OCI-LY1 (cell line): ENCODE results near the gene METTL27.

Experiments used
- H2AFZ ChIP-seq: fragments of 200-600 bp; sonication (generic), shearing (Covaris generic); 2 replicates; pipeline ENCODE4 v1.6.0; 2014; ENCODE audit warnings: antibody characterized with exemption, mild to moderate bottlenecking, low read length
- H3F3A ChIP-seq: fragments of 200-600 bp; sonication (generic), shearing (Covaris generic); 2 replicates; pipeline ENCODE4 v1.6.0; 2014; ENCODE audit warnings: mild to moderate bottlenecking, antibody characterized with exemption, low read length, moderate library complexity; ENCODE audit not compliant: insufficient read depth
- H3K27ac ChIP-seq: fragments of 200-600 bp; sonication (generic); 2 replicates; pipeline ENCODE4 v1.5.1; 2014; ENCODE audit warnings: low read length, mixed run types, mild to moderate bottlenecking, low read depth; ENCODE audit not compliant: poor library complexity, severe bottlenecking
- H3K27me3 ChIP-seq: fragments of 200-600 bp; sonication (generic); 2 replicates; pipeline ENCODE4 v1.6.0; 2014; ENCODE audit warnings: antibody characterized with exemption, mild to moderate bottlenecking, low read length, moderate library complexity; ENCODE audit not compliant: insufficient read depth
- H3K36me3 ChIP-seq: fragments of 200-600 bp; sonication (generic); 2 replicates; pipeline ENCODE4 v1.6.1; 2014; ENCODE audit warnings: mild to moderate bottlenecking, antibody characterized with exemption, low read length, moderate library complexity, mixed read lengths; ENCODE audit not compliant: insufficient read depth
- H3K4me1 ChIP-seq: fragments of 200-600 bp; sonication (generic); 2 replicates; pipeline ENCODE4 v1.5.1; 2014; ENCODE audit warnings: mild to moderate bottlenecking, low read length, moderate library complexity; ENCODE audit not compliant: insufficient read depth, severe bottlenecking
- H3K4me2 ChIP-seq: fragments of 200-600 bp; sonication (generic), shearing (Covaris generic); 2 replicates; pipeline ENCODE4 v1.6.1; 2014; ENCODE audit warnings: low read length
- H3K4me3 ChIP-seq: fragments of 200-600 bp; sonication (generic); 2 replicates; pipeline ENCODE4 v1.5.1; 2014; ENCODE audit warnings: low read length, low read depth, mild to moderate bottlenecking, mixed read lengths; ENCODE audit not compliant: poor library complexity, severe bottlenecking
- H3K79me2 ChIP-seq: fragments of 200-600 bp; shearing (Covaris generic); 2 replicates; pipeline ENCODE4 v1.6.1; 2016; ENCODE audit warnings: mixed run types, low read length, mixed read lengths; ENCODE audit not compliant: insufficient read depth
- H3K9ac ChIP-seq: fragments of 200-600 bp; sonication (generic), shearing (Covaris generic); 2 replicates; pipeline ENCODE4 v1.6.1; 2014; ENCODE audit warnings: mild to moderate bottlenecking, low read length, mixed read lengths
- H3K9me2 ChIP-seq: fragments of 200-600 bp; sonication (generic), shearing (Covaris generic); 2 replicates; pipeline ENCODE4 v1.6.1; 2014; ENCODE audit warnings: low read depth, mild to moderate bottlenecking, low read length, mixed read lengths
- H3K9me3 ChIP-seq: fragments of 200-600 bp; shearing (Covaris generic); 2 replicates; pipeline ENCODE4 v1.6.1; 2014; ENCODE audit warnings: low read length, mixed read lengths
- H4K20me1 ChIP-seq: fragments of 200-600 bp; sonication (generic), shearing (Covaris generic); 2 replicates; pipeline ENCODE4 v1.6.0; 2016; ENCODE audit warnings: mild to moderate bottlenecking, low read length; ENCODE audit not compliant: insufficient read depth
- EZH2 ChIP-seq: fragments of 200-600 bp; sonication (generic), shearing (Covaris generic); IDR thresholded peaks from 2 replicates; pipeline ENCODE4 v1.8.0; 2017; ENCODE audit warnings: borderline replicate concordance, mixed run types, mild to moderate bottlenecking, antibody characterized with exemption, low read length, moderate library complexity, mixed read lengths
- TF ChIP-seq, protein P1 (sequence below): fragments of 200-600 bp; sonication (generic), shearing (Covaris generic); IDR thresholded peaks from 2 replicates; pipeline ENCODE4 v1.5.1; 2017; ENCODE audit warnings: mild to moderate bottlenecking, antibody characterized with exemption, low read length, moderate library complexity, mixed read lengths

The METTL27 gene

DNA sequence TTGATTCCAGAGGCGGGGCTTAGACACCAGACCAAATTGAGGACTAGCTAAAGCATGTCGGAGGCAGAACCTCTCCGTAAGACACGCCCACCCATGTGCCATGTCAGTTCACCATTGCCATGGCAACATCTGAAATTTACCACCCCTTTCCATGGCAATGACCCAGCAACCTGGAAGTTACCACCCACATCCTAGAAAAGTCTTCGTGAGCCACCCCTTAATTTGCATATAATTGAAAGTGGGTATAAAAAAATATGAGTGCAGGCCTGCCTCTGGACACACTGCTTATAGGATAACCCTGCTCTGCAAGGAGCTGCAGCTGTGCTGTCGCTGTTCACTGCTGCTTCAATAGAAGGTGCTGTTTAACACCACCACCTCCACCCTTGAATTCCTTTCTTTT is 46.6 kb upstream of the METTL27 start:
- Histone ChIP-seq H3K27ac (no peak overlapping the region), H3K9me3 (no peaks in the 10 kb centered on the region), H3K4me2 (no peak overlapping the region), H4K20me1 (no peaks in the 10 kb centered on the region), H3K36me3 (no peaks in the 10 kb centered on the region), H3K9me2 (no peaks in the 10 kb centered on the region), H2AFZ (no peak overlapping the region), H3K9ac (no peak overlapping the region), H3K4me3 (no peak overlapping the region), H3F3A (no peaks in the 10 kb centered on the region), H3K79me2 (no peaks in the 10 kb centered on the region), H3K27me3 (peaks cover 2% of the 10 kb centered on the region; the same call in 1 of the 2 replicates), H3K4me1 (no peaks in the 10 kb centered on the region)
- no peak for TF ChIP-seq EZH2
- TF ChIP-seq, protein P1, sequence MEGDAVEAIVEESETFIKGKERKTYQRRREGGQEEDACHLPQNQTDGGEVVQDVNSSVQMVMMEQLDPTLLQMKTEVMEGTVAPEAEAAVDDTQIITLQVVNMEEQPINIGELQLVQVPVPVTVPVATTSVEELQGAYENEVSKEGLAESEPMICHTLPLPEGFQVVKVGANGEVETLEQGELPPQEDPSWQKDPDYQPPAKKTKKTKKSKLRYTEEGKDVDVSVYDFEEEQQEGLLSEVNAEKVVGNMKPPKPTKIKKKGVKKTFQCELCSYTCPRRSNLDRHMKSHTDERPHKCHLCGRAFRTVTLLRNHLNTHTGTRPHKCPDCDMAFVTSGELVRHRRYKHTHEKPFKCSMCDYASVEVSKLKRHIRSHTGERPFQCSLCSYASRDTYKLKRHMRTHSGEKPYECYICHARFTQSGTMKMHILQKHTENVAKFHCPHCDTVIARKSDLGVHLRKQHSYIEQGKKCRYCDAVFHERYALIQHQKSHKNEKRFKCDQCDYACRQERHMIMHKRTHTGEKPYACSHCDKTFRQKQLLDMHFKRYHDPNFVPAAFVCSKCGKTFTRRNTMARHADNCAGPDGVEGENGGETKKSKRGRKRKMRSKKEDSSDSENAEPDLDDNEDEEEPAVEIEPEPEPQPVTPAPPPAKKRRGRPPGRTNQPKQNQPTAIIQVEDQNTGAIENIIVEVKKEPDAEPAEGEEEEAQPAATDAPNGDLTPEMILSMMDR = no peak

DNA sequence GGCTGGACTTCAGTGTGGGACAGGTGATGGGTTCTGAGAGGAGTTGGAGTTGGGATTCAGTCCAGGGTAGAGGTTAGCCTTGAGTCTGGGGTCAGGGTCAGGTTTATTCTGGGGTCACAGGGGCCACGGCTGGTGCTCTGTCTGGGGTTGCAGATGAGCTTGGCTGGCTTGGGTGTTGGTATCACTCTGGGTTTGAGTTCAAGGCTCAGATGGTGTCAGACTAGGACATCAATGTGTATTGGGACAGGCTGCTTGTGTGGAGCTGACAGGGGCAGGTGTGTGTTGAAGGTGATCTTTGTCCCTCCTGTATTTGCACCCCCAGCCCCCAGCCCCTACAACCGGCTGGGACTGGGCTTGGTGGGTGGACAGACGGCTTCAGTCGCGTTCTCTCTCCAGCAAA is 45.4 kb upstream of the METTL27 start:
- Histone ChIP-seq H3K9ac (no peak overlapping the region), H3K27me3 (peaks cover 2% of the 10 kb centered on the region; the same call in 1 of the 2 replicates), H3K4me2 (no peak overlapping the region), H3K4me1 (no peaks in the 10 kb centered on the region), H4K20me1 (no peaks in the 10 kb centered on the region), H3K9me2 (no peaks in the 10 kb centered on the region), H2AFZ (no peak overlapping the region), H3K27ac (no peak overlapping the region), H3K36me3 (no peaks in the 10 kb centered on the region), H3F3A (no peaks in the 10 kb centered on the region), H3K4me3 (no peak overlapping the region), H3K79me2 (no peaks in the 10 kb centered on the region), H3K9me3 (no peaks in the 10 kb centered on the region)
- no peak for TF ChIP-seq EZH2
- TF ChIP-seq, protein P1 = no peak

DNA sequence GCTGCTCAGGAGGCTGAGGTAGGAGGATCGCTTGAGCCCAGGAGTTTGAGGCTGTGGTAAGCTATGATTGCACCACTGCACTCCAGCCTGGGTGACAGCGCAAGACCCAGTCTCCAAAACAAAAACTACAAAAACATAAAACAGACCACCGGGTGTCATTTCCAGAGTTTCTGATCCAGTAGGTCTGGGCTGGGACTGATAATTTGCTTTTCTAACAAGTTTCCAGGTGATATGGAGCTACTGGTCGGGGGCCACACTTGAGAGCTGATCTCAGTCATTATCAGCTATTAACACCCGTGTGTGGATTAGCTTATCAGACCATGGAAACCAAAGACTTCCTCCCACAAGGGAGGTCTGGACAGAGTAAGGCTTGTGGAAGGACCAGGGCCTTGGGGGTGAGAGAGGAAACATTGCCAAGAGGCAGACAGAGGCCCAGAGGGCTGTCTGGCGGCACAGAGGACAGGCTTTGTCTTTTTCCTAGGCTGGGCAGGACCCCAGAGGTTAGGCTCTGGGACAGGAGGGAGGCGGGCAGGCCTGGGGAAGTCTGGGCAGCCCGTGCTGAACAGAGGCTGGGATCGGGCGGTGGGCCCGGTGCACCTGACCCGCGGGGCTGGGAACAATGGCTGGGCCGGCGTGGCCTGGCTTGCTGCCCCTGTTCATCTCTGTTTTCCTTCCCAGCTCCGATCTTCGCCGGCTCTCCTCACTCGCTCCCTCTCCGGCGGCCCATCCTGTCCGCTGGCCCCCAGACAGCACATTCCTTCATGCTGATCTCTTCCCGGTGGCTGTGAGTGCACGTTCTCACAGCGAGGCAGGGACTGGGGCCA is 43.9 kb upstream of the METTL27 start:
- Histone ChIP-seq H3K79me2 (no peaks in the 10 kb centered on the region), H3K9me2 (no peaks in the 10 kb centered on the region), H3K4me3 (no peak overlapping the region), H3K4me2 (no peak overlapping the region), H2AFZ (no peak overlapping the region), H3K27ac (no peak overlapping the region), H3F3A (no peaks in the 10 kb centered on the region), H3K27me3 (peaks cover 3% of the 10 kb centered on the region; the same call in 1 of the 2 replicates), H3K9me3 (no peaks in the 10 kb centered on the region), H4K20me1 (no peaks in the 10 kb centered on the region), H3K9ac (no peak overlapping the region), H3K4me1 (no peaks in the 10 kb centered on the region), H3K36me3 (no peaks in the 10 kb centered on the region)
- TF ChIP-seq, protein P1 = no peak
- no peak for TF ChIP-seq EZH2
